Head of caudate nucleus (tissue), 42 donors: ENCODE data around the gene NOVA1.
A peak's percentile ranks its signal among the peaks of the same experiment; 100 is the strongest.

Experiments
- DNase-seq, 42 donors: peaks; one replicate each; pipeline versions ENCODE4 v3.0.0 to v3.0.0-alpha.2; 2020 to 2021; ENCODE audit warnings: mixed read lengths in 7 of 42
- intact Hi-C: fragments of 100-400 bp; cut with DNase I; formaldehyde crosslinking; loops from one replicate; pipeline ENCODE4 v1.15.0; 2022

The NOVA1 gene

GRCh38 chr14:26484562-26484961 lies 113.3 kb downstream of the NOVA1 start:
- intact Hi-C loops, result no loop called here

DNA sequence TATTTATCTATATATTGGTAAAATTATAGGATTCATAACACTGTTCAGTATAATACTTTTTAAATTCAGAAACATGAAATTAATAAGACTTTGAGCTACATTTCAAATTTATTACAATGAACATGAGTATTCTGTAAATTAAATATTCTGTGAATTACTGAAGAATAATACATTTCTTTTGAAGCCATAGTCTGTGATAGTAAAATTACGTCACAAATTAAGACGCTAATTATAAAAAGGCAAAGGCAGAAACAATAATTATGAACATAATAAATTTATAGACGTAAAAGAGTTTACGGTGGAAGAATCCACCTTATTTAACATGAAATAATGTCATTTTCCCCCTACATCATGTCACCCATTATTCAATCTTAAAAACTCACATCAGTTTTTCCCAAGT lies 118.9 kb downstream of the NOVA1 start:
- intact Hi-C loops, result no loop called here

More at GRCh38 chr14:26484562-26484961, 113.3 kb downstream of the NOVA1 start:
- no peak for DNase-seq

GRCh38 chr14:26466862-26467261 lies 131.0 kb downstream of the NOVA1 start:
- intact Hi-C loops, result no loop called here
- no peak for DNase-seq

More for the DNA sequence above, 118.9 kb downstream of the NOVA1 start:
- DNase-seq, result no peak

GRCh38 chr14:26463136-26463535 lies 134.7 kb downstream of the NOVA1 start:
- intact Hi-C loops, result no loop called here
- DNase-seq, result no peak

- intact Hi-C loops, result no loop called here
- no peak for DNase-seq
Measured at GRCh38 chr14:26454105-26454504, 143.7 kb downstream of the NOVA1 start.

- intact Hi-C loops, result no loop called here
- DNase-seq, result no peak
Measured at GRCh38 chr14:26448181-26448855, 149.5 kb downstream of the NOVA1 start.

DNA sequence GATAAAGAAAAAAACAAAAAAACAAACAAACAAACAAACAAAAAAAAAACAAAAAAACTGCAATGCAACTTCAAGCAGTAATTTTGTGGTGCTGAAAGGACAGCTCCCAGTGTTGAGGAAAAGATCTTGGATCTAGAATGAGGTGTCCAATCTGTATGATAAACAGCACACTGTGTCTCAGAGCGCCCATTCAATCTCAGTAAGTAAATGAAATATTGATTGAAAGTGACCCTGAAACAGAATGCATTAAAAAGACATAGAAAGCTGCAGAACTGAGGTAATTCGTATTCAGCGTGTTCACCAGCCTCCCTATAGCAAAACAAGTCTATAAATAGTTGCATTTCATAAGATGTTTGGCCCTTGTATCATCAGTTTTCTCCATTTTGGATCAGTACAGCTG lies 153.0 kb downstream of the NOVA1 start:
- peak in 1 of 42 donors; percentile 18 for DNase-seq
- intact Hi-C loops, result no loop called here

DNA sequence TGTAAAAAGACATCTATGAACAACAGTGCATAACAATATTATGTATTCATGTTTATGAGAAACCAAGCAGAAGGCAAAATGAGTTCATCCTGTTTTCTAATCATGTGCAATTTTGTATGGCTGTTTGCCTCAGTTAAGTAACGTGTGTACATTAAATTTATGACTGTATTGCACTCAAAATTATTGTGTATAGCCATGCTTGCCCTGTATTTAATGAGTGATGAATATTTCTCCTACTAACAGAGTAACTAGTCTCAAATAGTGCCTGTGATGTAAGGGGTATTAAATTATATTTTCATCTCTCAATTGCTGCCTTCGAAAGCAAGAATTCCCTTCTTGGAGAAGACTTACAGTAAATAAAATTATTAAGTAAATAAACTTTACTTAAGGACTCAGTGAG lies 154.2 kb downstream of the NOVA1 start:
- intact Hi-C loops, result no loop called here
- DNase-seq, result no peak

DNA sequence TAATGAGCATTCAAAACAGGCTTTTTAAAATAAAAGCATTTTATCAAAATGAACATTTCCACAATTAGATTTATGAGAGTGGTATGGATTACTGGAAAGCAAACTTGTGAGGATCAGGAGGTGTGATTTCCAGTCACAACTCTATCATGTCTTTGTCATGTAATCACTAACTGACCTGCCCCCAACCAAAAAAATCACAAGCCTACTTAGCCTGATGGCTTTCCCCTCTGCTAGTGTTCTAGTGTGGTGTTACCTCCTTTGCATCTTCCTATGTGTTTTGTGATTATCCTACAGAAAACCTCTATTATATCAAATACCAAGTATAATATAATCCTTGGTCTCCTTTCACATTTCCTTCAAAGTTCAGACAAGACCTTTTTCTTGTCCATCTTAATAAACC lies 168.6 kb downstream of the NOVA1 start:
- intact Hi-C loops, result no loop called here
- no peak for DNase-seq

DNA sequence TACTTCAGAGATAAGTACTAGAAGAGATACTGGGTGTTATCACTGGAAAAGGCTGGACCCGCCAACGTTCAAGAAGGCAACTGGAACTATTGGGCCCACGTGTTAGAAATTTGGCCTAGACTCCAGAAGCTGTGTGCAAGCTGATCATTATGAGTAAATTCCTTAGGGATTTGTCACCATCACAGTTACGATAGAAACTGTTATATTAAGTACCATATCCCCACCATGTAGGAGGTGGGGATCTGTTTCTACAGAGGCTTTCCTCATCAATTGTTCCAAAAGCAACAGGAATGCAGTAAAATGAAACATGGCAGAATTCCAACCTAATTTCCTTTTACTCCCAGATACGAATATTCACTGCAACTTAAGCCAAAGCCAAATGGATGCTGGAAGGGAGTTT lies 170.7 kb downstream of the NOVA1 start:
- intact Hi-C loops, result no loop called here

GRCh38 chr14:26424537-26424936 lies 173.3 kb downstream of the NOVA1 start:
- intact Hi-C loops, result no loop called here
- no peak for DNase-seq

More for the DNA sequence above, 170.7 kb downstream of the NOVA1 start:
- no peak for DNase-seq

DNA sequence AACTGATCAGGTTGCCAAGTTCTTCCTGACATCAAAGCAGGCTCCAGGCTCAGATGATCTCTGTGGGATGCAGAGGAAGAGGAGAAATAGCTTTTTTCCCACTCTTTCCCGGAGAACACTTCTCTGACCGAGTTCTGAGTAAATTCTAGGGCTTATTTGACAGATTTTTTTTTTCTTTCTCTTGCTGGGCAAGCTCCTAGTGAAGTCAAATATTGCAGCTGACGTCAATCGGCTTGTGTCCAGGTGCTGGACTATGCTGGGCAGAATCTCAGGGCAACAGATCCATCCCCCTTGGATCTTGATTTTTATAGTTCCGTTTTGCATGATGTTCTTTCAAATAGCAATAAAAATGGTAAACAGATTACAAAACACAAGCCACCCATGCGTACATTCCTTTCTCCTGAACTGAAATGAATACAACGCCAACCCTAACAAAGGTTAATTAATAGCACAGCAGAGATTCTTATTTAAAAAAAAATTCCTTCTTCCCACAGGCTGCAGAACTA lies 182.2 kb downstream of the NOVA1 start:
- peak in 6 of 42 donors; percentile 19 to 55 (median 34) for DNase-seq

DNA sequence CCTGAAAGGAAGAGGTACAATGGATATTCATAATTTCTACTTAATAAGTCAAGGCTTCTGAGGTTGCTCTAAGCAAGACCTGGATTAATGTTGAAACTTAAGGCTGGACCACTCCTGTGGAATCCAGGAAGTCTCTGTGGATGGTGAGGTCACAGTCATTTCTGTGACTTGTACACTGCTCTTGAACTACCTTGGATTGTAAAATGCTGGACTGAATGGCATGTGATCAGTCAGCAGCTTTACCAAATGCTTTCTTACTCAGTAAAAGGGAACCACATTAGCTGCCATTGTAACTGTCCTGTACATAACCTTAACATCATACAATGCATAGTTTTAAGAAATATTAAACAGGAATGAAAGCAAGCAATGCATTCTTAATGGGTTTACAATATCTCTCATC lies 182.9 kb downstream of the NOVA1 start:
- intact Hi-C loops, result no loop called here
- no peak for DNase-seq

More for the DNA sequence above, 182.2 kb downstream of the NOVA1 start:
- intact Hi-C loops, result no loop called here

- intact Hi-C loops, result no loop called here
- DNase-seq, result no peak
Measured at GRCh38 chr14:26414103-26414502, 183.7 kb downstream of the NOVA1 start.

- no peak for DNase-seq
- intact Hi-C loops, result no loop called here
Measured at GRCh38 chr14:26412421-26412820, 185.4 kb downstream of the NOVA1 start.

DNA sequence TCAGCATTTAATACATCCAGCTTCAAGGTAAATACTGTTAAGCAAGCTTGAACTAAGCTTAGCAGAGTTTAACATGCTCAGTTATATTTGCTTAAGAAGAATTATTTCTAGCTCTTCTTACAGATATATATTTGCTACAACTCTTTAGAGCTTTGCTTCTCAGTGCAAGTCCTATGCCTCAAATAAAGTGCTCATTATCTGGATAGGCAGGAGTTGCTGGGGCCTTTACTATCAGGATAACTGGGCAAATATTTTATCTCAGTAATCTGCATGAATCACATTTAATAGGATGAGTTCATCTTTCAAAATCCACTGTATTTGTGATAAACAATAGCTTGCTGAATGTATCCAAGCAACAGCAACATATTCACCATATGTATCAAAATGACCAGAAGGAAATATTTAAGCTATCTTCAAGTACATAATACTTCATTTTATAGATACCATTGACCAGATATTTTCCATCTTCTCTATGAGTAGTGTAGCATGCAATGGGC lies 187.6 kb downstream of the NOVA1 start:
- intact Hi-C loops, result no loop called here
- no peak for DNase-seq

DNA sequence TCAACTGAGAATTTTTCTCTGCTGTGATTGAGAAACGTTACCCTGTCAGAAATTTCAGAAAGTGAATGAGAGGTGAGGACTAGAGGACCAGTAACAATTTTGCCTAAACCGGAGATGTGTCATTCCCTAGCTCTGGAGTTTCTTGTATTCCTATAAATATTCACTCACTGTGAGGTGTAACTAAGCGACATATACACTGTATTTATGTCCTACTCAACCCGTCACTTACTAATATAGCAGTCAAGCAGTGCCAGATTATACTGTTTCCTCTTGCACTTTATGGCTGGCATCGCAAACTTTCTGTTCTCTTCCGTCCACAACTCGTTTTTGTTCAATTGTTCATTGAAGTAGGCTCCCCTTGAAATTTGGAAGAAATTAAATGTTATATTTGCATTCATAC lies 192.9 kb downstream of the NOVA1 start:
- DNase-seq, result no peak
- intact Hi-C loops, result no loop called here

GRCh38 chr14:26403760-26404159 lies 194.1 kb downstream of the NOVA1 start:
- intact Hi-C loops, result no loop called here
- DNase-seq, result no peak

DNA sequence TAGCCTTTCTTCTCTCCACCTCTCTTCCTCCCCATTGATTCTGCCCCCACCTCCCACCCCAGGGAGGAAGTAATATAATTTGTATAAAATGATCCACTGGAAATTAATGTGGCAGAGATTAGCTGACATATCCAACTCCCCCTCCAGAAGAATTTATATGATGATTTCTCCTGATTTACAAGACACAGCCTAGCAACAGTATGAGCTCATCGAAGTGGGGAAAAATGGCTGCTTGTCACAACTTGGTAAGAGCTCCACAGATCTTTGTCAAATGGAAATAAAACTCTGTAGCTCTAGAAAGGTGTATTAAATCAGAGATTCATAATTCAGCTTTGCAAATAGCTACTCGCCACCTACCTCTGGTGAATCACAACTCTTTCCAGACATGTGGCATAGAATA lies 195.7 kb downstream of the NOVA1 start:
- DNase-seq, result peak in 13 of 42 donors; percentile 15 to 74 (median 43)
- intact Hi-C loops, result no loop called here

- DNase-seq, result peak in 27 of 42 donors; percentile 3 to 72 (median 30)
- intact Hi-C loops, result no loop called here
Measured at GRCh38 chr14:26401179-26401968, 196.5 kb downstream of the NOVA1 start.
